Ishikawa (cell line): ENCODE results near the gene HIF3A.

ENCODE experiments used
- CEBPB ChIP-seq: IDR thresholded peaks from 2 replicates; pipeline ENCODE4 v1.6.1; 2012
- CREB1 ChIP-seq: IDR thresholded peaks from 2 replicates; pipeline ENCODE4 v1.6.1; 2012; ENCODE audit warnings: low read depth
- EGR1 ChIP-seq: IDR thresholded peaks from 2 replicates; pipeline ENCODE4 v1.6.1; 2012
- EP300 ChIP-seq: IDR thresholded peaks from 2 replicates; pipeline ENCODE4 v1.6.1; 2012; ENCODE audit warnings: borderline replicate concordance
- FOXM1 ChIP-seq: IDR thresholded peaks from 2 replicates; pipeline ENCODE4 v1.6.1; 2012; ENCODE audit warnings: low read depth, borderline replicate concordance
- MAX ChIP-seq: IDR thresholded peaks from 2 replicates; pipeline ENCODE4 v1.6.1; 2012
- NFIC ChIP-seq: IDR thresholded peaks from 2 replicates; pipeline ENCODE4 v1.6.1; 2012
- RAD21 ChIP-seq: IDR thresholded peaks from 2 replicates; pipeline ENCODE4 v1.6.1; 2012; ENCODE audit warnings: low read depth
- REST ChIP-seq: IDR thresholded peaks from 2 replicates; pipeline ENCODE4 v1.6.1; 2012; ENCODE audit warnings: low read depth, mild to moderate bottlenecking
- TAF1 ChIP-seq: IDR thresholded peaks from 2 replicates; pipeline ENCODE4 v1.6.1; 2012; ENCODE audit warnings: low read depth, mild to moderate bottlenecking
- YY1 ChIP-seq: IDR thresholded peaks from 2 replicates; pipeline ENCODE4 v1.6.1; 2012; ENCODE audit warnings: low read depth

GRCh38 chr19:46319613-46320012 is 22.8 kb downstream of the HIF3A start:
- TF ChIP-seq REST = no peak
- TF ChIP-seq MAX = no peak
- no peak for TF ChIP-seq YY1
- TF ChIP-seq CEBPB = no peak
- no peak for TF ChIP-seq CREB1
- no peak for TF ChIP-seq NFIC
- TF ChIP-seq EP300 = no peak
- TF ChIP-seq FOXM1 = no peak
- no peak for TF ChIP-seq RAD21
- no peak for TF ChIP-seq EGR1
- TF ChIP-seq TAF1 = no peak
